SJSA1 (cell line): ENCODE measurements around the gene RFC5. TPM values are rescaled to one million over a fixed set of nuclear protein-coding genes. Genes with fewer than 3 reads are reported as not detected.
"Not testable (repeated sequence)": the region's sequence is repeated elsewhere in the genome, so short reads cannot be mapped to it uniquely, and the experiment has no call there.

Experiments
- DNase-seq, 2 experiments: peaks; one replicate each; pipeline ENCODE4 v3.0.0-alpha.2; 2015 to 2020; ENCODE audit warnings: low spot score in 2 of 2, low read depth in 1 of 2
- H3K27ac ChIP-seq: fragments of 250-450 bp; sonication (Bioruptor Pico); 2 replicates; pipeline ENCODE4 v1.5.1; 2020; ENCODE audit warnings: mild to moderate bottlenecking, moderate library complexity
- H3K27me3 ChIP-seq: fragments of 250-450 bp; sonication (Bioruptor Pico); replicated peaks from 2 replicates; pipeline ENCODE4 v1.5.1; 2020; ENCODE audit warnings: mild to moderate bottlenecking, moderate library complexity
- H3K36me3 ChIP-seq: fragments of 250-450 bp; sonication (Bioruptor Pico); 2 replicates; pipeline ENCODE4 v1.5.1; 2020; ENCODE audit warnings: mild to moderate bottlenecking
- H3K4me1 ChIP-seq: fragments of 250-450 bp; sonication (Bioruptor Pico); replicated peaks from 2 replicates; pipeline ENCODE4 v1.6.1; 2021; ENCODE audit warnings: mild to moderate bottlenecking
- H3K4me3 ChIP-seq: fragments of 250-450 bp; sonication (Bioruptor Pico); 2 replicates; pipeline ENCODE4 v1.5.1; 2020; ENCODE audit warnings: mild to moderate bottlenecking
- H3K9me3 ChIP-seq: fragments of 250-450 bp; sonication (Bioruptor Pico); replicated peaks from 2 replicates; pipeline ENCODE4 v1.5.1; 2020; ENCODE audit warnings: mild to moderate bottlenecking
- total RNA-seq: library from RNA; depleted of rRNA; stranded (reverse); fragments of >200 nt; shearing (Covaris generic); gene quantifications from 2 replicates; pipeline ENCODE4 v1.2.3, GENCODE V29; 2014; rRNA removed

The RFC5 gene
- total RNA-seq, 1 experiment from 2014 or later, result 47.6 TPM

GRCh38 chr12:118061011-118061872 lies 44.7 kb downstream of the RFC5 start, which contains the start of gene WSB2:
TSS of gene WSB2 (minus strand) at chr12:118061179. CDS start at chr12:118061048, 131 bp downstream.
- DNase-seq, result peak; percentile 24 to 75
- H3K27ac ChIP-seq, result peak within 1 kb of the TSS; percentile 99
- H3K27me3 ChIP-seq, result no peaks in the 10 kb centered on the region

GRCh38 chr12:118061873-118062843 lies 45.7 kb downstream of the RFC5 start:
- peaks cover 18% of the 10 kb centered on the region for H3K36me3 ChIP-seq
- H3K27me3 ChIP-seq, result no peaks in the 10 kb centered on the region
- H3K9me3 ChIP-seq, result no peaks in the 10 kb centered on the region
- H3K4me1 ChIP-seq, result peaks cover 43% of the 10 kb centered on the region
- peak; percentile 59 to 74 for DNase-seq
- peak overlapping the region; percentile 87 for H3K4me3 ChIP-seq
- peak overlapping the region; percentile 99 for H3K27ac ChIP-seq

More at GRCh38 chr12:118061011-118061872, 44.7 kb downstream of the RFC5 start, which contains the start of gene WSB2:
- peak within 1 kb of the TSS; percentile 87 for H3K4me3 ChIP-seq
- H3K9me3 ChIP-seq, result no peaks in the 10 kb centered on the region
- peaks cover 52% of the 10 kb centered on the region for H3K4me1 ChIP-seq
- peaks cover 21% of the 10 kb centered on the region for H3K36me3 ChIP-seq

- Histone ChIP-seq H3K27me3 (no peaks in the 10 kb centered on the region), H3K9me3 (no peaks in the 10 kb centered on the region), H3K27ac (no peak overlapping the region; the same call in 1 of the 2 replicates), H3K4me1 (peaks cover 35% of the 10 kb centered on the region), H3K36me3 (peaks cover 8% of the 10 kb centered on the region; the same call in 1 of the 2 replicates), H3K4me3 (no peak overlapping the region)
- DNase-seq, result peak in 1 of 2 experiments; percentile 16
Measured at GRCh38 chr12:118063576-118064391, 47.3 kb downstream of the RFC5 start.

- Histone ChIP-seq H3K36me3 (peaks cover 4% of the 10 kb centered on the region; the same call in 1 of the 2 replicates), H3K27ac (no peak overlapping the region), H3K27me3 (no peaks in the 10 kb centered on the region), H3K9me3 (no peaks in the 10 kb centered on the region), H3K4me3 (no peak overlapping the region), H3K4me1 (peaks cover 27% of the 10 kb centered on the region)
- no peak for DNase-seq
Measured at GRCh38 chr12:118064608-118065007, 48.1 kb downstream of the RFC5 start.

- Histone ChIP-seq H3K27me3 (no peaks in the 10 kb centered on the region), H3K36me3 (peaks cover 3% of the 10 kb centered on the region; the same call in 1 of the 2 replicates), H3K27ac (no peak overlapping the region), H3K4me1 (peaks cover 23% of the 10 kb centered on the region), H3K4me3 (no peak overlapping the region), H3K9me3 (no peaks in the 10 kb centered on the region)
- no peak for DNase-seq
Measured at GRCh38 chr12:118065380-118065779, 48.9 kb downstream of the RFC5 start.

- Histone ChIP-seq H3K27me3 (no peaks in the 10 kb centered on the region), H3K4me3 (no peak overlapping the region), H3K27ac (no peak overlapping the region), H3K36me3 (no peaks in the 10 kb centered on the region; the same call in 1 of the 2 replicates), H3K4me1 (peaks cover 6% of the 10 kb centered on the region), H3K9me3 (no peaks in the 10 kb centered on the region)
- no peak for DNase-seq
Measured at GRCh38 chr12:118068445-118068844, 51.9 kb downstream of the RFC5 start.

GRCh38 chr12:118070650-118071049 lies 54.1 kb downstream of the RFC5 start:
- Histone ChIP-seq H3K27me3 (no peaks in the 10 kb centered on the region), H3K27ac (no peak overlapping the region), H3K4me1 (no peaks in the 10 kb centered on the region), H3K36me3 (no peaks in the 10 kb centered on the region; the same call in 1 of the 2 replicates), H3K9me3 (no peaks in the 10 kb centered on the region), H3K4me3 (no peak overlapping the region)
- no peak for DNase-seq

- DNase-seq, result no peak
- no peak overlapping the region for H3K4me3 ChIP-seq
- H3K9me3 ChIP-seq, result no peaks in the 10 kb centered on the region
- peaks cover 9% of the 10 kb centered on the region for H3K36me3 ChIP-seq
- no peaks in the 10 kb centered on the region for H3K4me1 ChIP-seq
- H3K27ac ChIP-seq, result no peak overlapping the region
- H3K27me3 ChIP-seq, result no peaks in the 10 kb centered on the region
Measured at GRCh38 chr12:118073768-118074167, 57.3 kb downstream of the RFC5 start.

GRCh38 chr12:118081521-118081920 lies 65.0 kb downstream of the RFC5 start:
- not testable (repeated sequence) for H3K27ac ChIP-seq, DNase-seq, H3K4me1 ChIP-seq, H3K27me3 ChIP-seq, H3K4me3 ChIP-seq, H3K36me3 ChIP-seq, H3K9me3 ChIP-seq

Other genes with a start within 250 kb of the RFC5 start
- 0.03 TPM in 1 of 2 replicates, not detected in the other for gene KSR2, start 47.7 kb upstream of the RFC5 start, total RNA-seq
- 160 and 164 TPM in 2 replicates for gene WSB2, start 44.5 kb downstream of the RFC5 start, total RNA-seq
- 11.8 and 14.6 TPM in 2 replicates for gene VSIG10, start 87.3 kb downstream of the RFC5 start, total RNA-seq
- 243 and 309 TPM in 2 replicates for gene PEBP1, start 119.4 kb downstream of the RFC5 start, total RNA-seq